SK-N-MC (cell line): ENCODE results near the gene DVL1.

Experiments
- EZH2 ChIP-seq: fragments of 200-600 bp; sonication (generic); IDR thresholded peaks from one replicate; pipeline ENCODE4 v1.6.1; 2017; ENCODE audit warnings: antibody characterized with exemption
- POLR2AphosphoS5 ChIP-seq: IDR thresholded peaks from 2 replicates; pipeline ENCODE4 v1.6.1; 2012; ENCODE audit warnings: mild to moderate bottlenecking, low read depth, low read length, borderline replicate concordance

GRCh38 chr1:1340185-1340584 is 9.0 kb downstream of the DVL1 start:
- no peak for TF ChIP-seq EZH2
- no peak for TF ChIP-seq POLR2AphosphoS5
